HFFc6 (cell line): Measurements from ENCODE around the gene STPG1. TPM values are rescaled to one million over a fixed set of nuclear protein-coding genes. Genes with fewer than 3 reads are reported as not detected.

Experiments used
- DNase-seq: peaks from one replicate; pipeline ENCODE4 v3.0.0-alpha.2; 2018
- H3K27ac Mint-ChIP-seq: 2 replicates; pipeline ENCODE4 v1.8.0; 2020; ENCODE audit warnings: mild to moderate bottlenecking, mixed read lengths
- H3K27me3 Mint-ChIP-seq: 2 replicates; pipeline ENCODE4 v1.8.0; 2021; ENCODE audit warnings: mild to moderate bottlenecking, moderate library complexity, mixed read lengths; ENCODE audit not compliant: insufficient read depth
- H3K36me3 Mint-ChIP-seq: 2 replicates; pipeline ENCODE4 v1.8.0; 2021; ENCODE audit warnings: low read depth, mixed read lengths
- H3K4me1 Mint-ChIP-seq: 2 replicates; pipeline ENCODE4 v1.8.0; 2020; ENCODE audit warnings: low read depth, mixed read lengths
- H3K4me3 Mint-ChIP-seq: 2 replicates; pipeline ENCODE4 v1.8.0; 2020; ENCODE audit warnings: mild to moderate bottlenecking, moderate library complexity, mixed read lengths
- H3K9me3 Mint-ChIP-seq: 2 replicates; pipeline ENCODE4 v1.8.0; 2020; ENCODE audit warnings: mild to moderate bottlenecking, mixed read lengths
- CTCF ChIP-seq: fragments of 200-600 bp; sonication (generic); IDR thresholded peaks from 2 replicates; pipeline ENCODE4 v1.5.0; 2021; ENCODE audit warnings: antibody characterized with exemption, mild to moderate bottlenecking
- total RNA-seq, 6 experiments: library from RNA; stranded (reverse); fragmentation: NEBNext Ultra II Directional; extraction: Animal tissue kit (Norgen Biotek cat#: 25700); gene quantifications; 2 replicates in 1 of 6; 3 replicates in 5 of 6; pipeline ENCODE4 v1.2.3, GENCODE V29; 2021

The STPG1 gene
- total RNA-seq, 6 experiments from 2014 or later, result 8.8 to 13.0 (median 11.0) TPM

- Mint-ChIP-seq H3K9me3 (no peaks in the 10 kb centered on the region), H3K27ac (no peak overlapping the region), H3K36me3 (no peaks in the 10 kb centered on the region), H3K4me1 (no peaks in the 10 kb centered on the region), H3K4me3 (no peak overlapping the region), H3K27me3 (peaks cover 21% of the 10 kb centered on the region)
- no peak for DNase-seq
- no peak for TF ChIP-seq CTCF
Observed at GRCh38 chr1:24340770-24341169, 72.8 kb downstream of the STPG1 start.

- TF ChIP-seq CTCF, result no peak
- Mint-ChIP-seq H3K27ac (no peak overlapping the region), H3K36me3 (no peaks in the 10 kb centered on the region), H3K4me1 (no peaks in the 10 kb centered on the region), H3K27me3 (peaks cover 21% of the 10 kb centered on the region), H3K9me3 (no peaks in the 10 kb centered on the region), H3K4me3 (no peak overlapping the region)
- no peak for DNase-seq
Observed at GRCh38 chr1:24339996-24340395, 73.6 kb downstream of the STPG1 start.

GRCh38 chr1:24338447-24338846 lies 75.1 kb downstream of the STPG1 start:
- DNase-seq, result no peak
- no peaks in the 10 kb centered on the region for H3K4me1 Mint-ChIP-seq
- no peaks in the 10 kb centered on the region for H3K36me3 Mint-ChIP-seq
- H3K4me3 Mint-ChIP-seq, result no peak overlapping the region
- H3K9me3 Mint-ChIP-seq, result no peaks in the 10 kb centered on the region
- no peak overlapping the region for H3K27ac Mint-ChIP-seq
- peaks cover 24% of the 10 kb centered on the region for H3K27me3 Mint-ChIP-seq
- no peak for TF ChIP-seq CTCF

GRCh38 chr1:24337455-24337854 lies 76.1 kb downstream of the STPG1 start:
- Mint-ChIP-seq H3K9me3 (no peaks in the 10 kb centered on the region), H3K4me1 (no peaks in the 10 kb centered on the region), H3K27me3 (peaks cover 24% of the 10 kb centered on the region), H3K36me3 (no peaks in the 10 kb centered on the region), H3K27ac (no peak overlapping the region), H3K4me3 (no peak overlapping the region)
- no peak for DNase-seq
- TF ChIP-seq CTCF, result no peak

- Mint-ChIP-seq H3K36me3 (0 out of 2 replicates have a peak, but pooled peaks cover 4% of the 10 kb centered on the region), H3K4me3 (no peak overlapping the region), H3K27me3 (peaks cover 24% of the 10 kb centered on the region), H3K4me1 (peaks cover 7% of the 10 kb centered on the region), H3K9me3 (no peaks in the 10 kb centered on the region), H3K27ac (no peak overlapping the region)
- TF ChIP-seq CTCF, result no peak
- no peak for DNase-seq
Observed at GRCh38 chr1:24336075-24336474, 77.5 kb downstream of the STPG1 start.
